ENCODE data around the gene NT5DC1.

DNA sequence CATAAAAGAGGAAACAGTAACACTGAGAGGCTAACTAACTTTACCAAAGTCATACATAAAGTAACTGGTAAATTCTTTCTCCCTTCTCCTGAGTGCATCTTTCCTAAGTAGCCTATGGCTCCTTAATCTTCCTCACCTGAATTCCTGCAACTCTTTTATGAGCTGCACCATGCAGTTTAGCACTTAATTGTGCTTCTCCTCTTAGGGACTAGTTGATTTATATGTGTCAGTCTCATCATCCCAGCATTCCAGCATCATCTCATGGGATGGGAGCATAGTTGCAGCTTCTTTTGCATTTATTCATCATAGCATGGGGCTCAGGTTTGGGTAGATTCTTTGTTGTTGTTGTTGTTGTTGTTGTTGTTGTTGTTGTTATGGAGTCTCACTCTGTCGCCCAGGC, 182.5 kb downstream of the NT5DC1 start:
- TF ChIP-seq, protein P1, sequence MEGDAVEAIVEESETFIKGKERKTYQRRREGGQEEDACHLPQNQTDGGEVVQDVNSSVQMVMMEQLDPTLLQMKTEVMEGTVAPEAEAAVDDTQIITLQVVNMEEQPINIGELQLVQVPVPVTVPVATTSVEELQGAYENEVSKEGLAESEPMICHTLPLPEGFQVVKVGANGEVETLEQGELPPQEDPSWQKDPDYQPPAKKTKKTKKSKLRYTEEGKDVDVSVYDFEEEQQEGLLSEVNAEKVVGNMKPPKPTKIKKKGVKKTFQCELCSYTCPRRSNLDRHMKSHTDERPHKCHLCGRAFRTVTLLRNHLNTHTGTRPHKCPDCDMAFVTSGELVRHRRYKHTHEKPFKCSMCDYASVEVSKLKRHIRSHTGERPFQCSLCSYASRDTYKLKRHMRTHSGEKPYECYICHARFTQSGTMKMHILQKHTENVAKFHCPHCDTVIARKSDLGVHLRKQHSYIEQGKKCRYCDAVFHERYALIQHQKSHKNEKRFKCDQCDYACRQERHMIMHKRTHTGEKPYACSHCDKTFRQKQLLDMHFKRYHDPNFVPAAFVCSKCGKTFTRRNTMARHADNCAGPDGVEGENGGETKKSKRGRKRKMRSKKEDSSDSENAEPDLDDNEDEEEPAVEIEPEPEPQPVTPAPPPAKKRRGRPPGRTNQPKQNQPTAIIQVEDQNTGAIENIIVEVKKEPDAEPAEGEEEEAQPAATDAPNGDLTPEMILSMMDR (conservative IDR thresholded peaks at IDR 0.05; ENCODE audit: low read length), result no peak
- no peak for TF ChIP-seq EZH2phosphoT487 (IDR thresholded peaks at IDR 0.05; ENCODE audit: borderline replicate concordance)

Measured in Loucy (cell line).